Neural crest cell (in vitro differentiated cells): ENCODE data around the gene ERCC3. TPM values are rescaled to one million over a fixed set of nuclear protein-coding genes. Genes with fewer than 3 reads are reported as not detected.
"Not testable (repeated sequence)": the region's sequence is repeated elsewhere in the genome, so short reads cannot be mapped to it uniquely, and the experiment has no call there.

ENCODE experiments used
- DNase-seq: peaks from one replicate; pipeline ENCODE4 v3.0.0; 2021; ENCODE audit warnings: low read depth, mixed read lengths, low spot score
- H3K27ac Mint-ChIP-seq: one replicate; pipeline ENCODE4 v1.8.0; 2021; ENCODE audit warnings: mild to moderate bottlenecking, mixed read lengths; ENCODE audit not compliant: unreplicated experiment
- H3K27me3 Mint-ChIP-seq: 2 replicates; pipeline ENCODE4 v1.8.0; 2021; ENCODE audit warnings: low read depth, mild to moderate bottlenecking, mixed read lengths
- H3K36me3 Mint-ChIP-seq: 2 replicates; pipeline ENCODE4 v1.8.0; 2021; ENCODE audit warnings: low read depth, mild to moderate bottlenecking, mixed read lengths
- H3K4me1 Mint-ChIP-seq: 2 replicates; pipeline ENCODE4 v1.8.0; 2021; ENCODE audit warnings: mixed read lengths
- H3K4me3 Mint-ChIP-seq: one replicate; pipeline ENCODE4 v1.8.0; 2021; ENCODE audit warnings: mild to moderate bottlenecking, mixed read lengths
- H3K9me3 Mint-ChIP-seq: 2 replicates; pipeline ENCODE4 v1.8.0; 2021; ENCODE audit warnings: mixed read lengths
- total RNA-seq: library from RNA; stranded (reverse); gene quantifications from 2 replicates; pipeline ENCODE4 v1.2.1, GENCODE V29; 2021
- TF ChIP-seq, protein P1 (sequence below): fragments of 200-600 bp; sonication (generic); conservative IDR thresholded peaks from 2 replicates; pipeline ENCODE4 v1.5.0; 2021; ENCODE audit warnings: antibody characterized with exemption, mild to moderate bottlenecking

The ERCC3 gene
- total RNA-seq, 1 donor from 2014 or later: 67.4 TPM

DNA sequence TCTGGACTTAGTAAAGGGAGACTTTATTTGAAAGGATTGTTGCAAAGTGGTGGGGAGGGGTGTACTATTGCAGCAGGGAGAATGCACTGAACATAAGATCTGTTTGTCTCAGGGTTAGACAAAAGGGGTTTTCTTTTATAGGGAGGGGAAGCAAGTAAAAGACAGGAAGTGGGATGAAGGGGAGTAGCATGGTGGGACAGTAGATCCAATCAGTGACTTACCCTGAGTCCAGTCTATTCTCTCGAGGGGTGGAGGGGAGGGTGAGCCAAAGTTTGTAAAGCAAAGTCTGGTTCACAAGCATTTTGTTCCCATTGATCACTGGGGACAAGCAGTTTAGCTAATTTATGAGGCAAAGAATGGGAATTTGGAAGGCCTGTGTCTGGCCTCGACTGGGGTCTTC is 38.8 kb downstream of the ERCC3 start:
- Mint-ChIP-seq H3K36me3 (peaks cover 37% of the 10 kb centered on the region), H3K9me3 (no peaks in the 10 kb centered on the region), H3K27me3 (no peaks in the 10 kb centered on the region), H3K4me3 (peak overlapping the region; percentile 69), H3K27ac (peak overlapping the region; percentile 96), H3K4me1 (peaks cover 31% of the 10 kb centered on the region)
- DNase-seq: peak; percentile 14
- TF ChIP-seq, protein P1, sequence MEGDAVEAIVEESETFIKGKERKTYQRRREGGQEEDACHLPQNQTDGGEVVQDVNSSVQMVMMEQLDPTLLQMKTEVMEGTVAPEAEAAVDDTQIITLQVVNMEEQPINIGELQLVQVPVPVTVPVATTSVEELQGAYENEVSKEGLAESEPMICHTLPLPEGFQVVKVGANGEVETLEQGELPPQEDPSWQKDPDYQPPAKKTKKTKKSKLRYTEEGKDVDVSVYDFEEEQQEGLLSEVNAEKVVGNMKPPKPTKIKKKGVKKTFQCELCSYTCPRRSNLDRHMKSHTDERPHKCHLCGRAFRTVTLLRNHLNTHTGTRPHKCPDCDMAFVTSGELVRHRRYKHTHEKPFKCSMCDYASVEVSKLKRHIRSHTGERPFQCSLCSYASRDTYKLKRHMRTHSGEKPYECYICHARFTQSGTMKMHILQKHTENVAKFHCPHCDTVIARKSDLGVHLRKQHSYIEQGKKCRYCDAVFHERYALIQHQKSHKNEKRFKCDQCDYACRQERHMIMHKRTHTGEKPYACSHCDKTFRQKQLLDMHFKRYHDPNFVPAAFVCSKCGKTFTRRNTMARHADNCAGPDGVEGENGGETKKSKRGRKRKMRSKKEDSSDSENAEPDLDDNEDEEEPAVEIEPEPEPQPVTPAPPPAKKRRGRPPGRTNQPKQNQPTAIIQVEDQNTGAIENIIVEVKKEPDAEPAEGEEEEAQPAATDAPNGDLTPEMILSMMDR: no peak

DNA sequence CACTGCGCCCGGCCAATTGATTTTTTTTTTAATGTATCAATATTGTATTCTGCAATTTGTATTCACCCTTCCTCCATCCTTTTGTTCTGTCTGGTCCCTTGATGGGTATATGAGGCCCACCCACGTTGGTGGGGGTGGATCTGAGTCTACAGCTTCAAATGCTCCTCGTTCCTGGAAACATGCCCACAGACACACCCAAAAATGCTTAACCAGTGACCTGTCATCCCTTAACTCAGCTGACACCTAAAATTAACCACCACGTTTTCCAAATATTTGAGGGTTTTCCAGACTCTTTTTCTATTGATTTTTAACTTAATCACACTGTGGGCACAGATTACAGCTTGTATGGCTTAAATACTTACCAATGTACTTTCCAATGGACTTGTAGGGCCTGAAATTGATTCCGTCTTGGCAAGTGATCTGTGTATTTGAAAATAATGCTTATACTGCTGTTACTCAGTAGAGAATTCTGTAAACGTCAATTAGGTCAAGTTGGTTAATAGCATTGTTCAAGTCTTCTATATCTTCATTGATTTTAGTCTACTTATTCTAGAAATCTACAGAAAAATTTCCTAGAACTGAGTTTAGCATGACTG is 39.5 kb downstream of the ERCC3 start:
- Mint-ChIP-seq H3K4me3 (no peak overlapping the region), H3K27ac (no peak overlapping the region), H3K9me3 (no peaks in the 10 kb centered on the region), H3K27me3 (no peaks in the 10 kb centered on the region), H3K4me1 (peaks cover 36% of the 10 kb centered on the region), H3K36me3 (peaks cover 32% of the 10 kb centered on the region)
- TF ChIP-seq, protein P1: no peak
- DNase-seq: no peak

DNA sequence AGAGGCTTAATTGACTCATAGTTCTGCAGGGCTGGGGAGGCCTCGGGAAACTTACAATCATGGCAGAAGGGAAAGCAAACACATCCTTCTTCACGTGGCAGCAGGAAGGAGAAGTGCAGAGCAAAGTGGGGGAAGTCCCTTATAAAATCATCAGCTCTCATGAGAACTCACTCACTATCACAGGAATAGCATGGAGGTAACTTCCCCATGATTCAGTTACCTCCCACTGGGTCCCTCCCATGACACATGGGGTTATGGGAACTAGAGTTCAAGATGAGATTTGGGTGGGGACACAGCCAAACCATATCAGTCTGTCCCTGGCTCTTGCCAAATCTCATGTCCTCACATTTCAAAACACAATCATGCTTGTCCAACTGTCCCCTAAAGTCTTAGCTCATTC is 52.8 kb downstream of the ERCC3 start:
- peaks cover 25% of the 10 kb centered on the region for H3K36me3 Mint-ChIP-seq
- H3K4me3 Mint-ChIP-seq, H3K4me1 Mint-ChIP-seq, H3K27ac Mint-ChIP-seq, H3K27me3 Mint-ChIP-seq, DNase-seq: not testable (repeated sequence)
- H3K9me3 Mint-ChIP-seq: peaks cover 12% of the 10 kb centered on the region

DNA sequence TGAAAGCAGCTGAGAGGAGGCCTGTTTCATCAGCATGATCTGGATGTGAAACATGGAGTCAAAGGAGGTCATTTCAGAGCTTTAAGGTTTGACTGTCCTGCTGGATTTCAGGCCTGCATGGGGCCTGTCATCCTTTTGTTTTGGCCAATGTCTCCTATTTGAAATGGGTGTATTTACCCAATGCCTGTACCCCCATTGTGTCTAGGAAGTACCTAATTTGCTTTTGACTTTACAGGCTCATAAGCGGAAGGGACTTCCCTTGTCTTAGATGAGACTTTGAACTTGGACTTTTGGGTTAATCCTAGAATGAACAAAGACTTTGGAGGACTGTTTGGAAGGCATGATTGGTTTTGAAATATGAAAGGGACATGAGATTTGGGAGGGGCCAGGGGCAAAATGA is 54.5 kb downstream of the ERCC3 start:
- TF ChIP-seq, protein P1: no peak
- Mint-ChIP-seq H3K27me3 (no peaks in the 10 kb centered on the region), H3K9me3 (peaks cover 12% of the 10 kb centered on the region), H3K27ac (no peak overlapping the region), H3K4me3 (no peak overlapping the region), H3K36me3 (peaks cover 22% of the 10 kb centered on the region), H3K4me1 (peaks cover 11% of the 10 kb centered on the region)
- no peak for DNase-seq

DNA sequence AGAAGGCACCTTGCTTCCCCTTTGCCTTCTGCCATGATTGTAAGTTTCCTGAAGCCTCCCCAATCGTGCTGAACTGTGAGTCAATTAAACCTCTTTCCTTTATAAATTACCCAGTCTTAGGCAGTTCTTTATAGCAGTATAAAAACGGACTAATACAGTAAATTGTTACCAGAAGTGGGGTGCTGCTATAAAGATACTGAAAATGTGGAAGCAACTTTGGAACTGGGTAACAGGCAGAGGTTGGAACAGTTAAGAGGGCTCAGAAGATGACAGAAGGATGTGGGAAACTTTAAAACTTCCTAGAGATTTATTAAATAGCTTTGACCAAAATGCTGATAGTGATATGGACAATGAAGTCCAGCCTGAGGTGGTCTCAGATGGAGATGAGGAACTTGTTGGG is 56.2 kb downstream of the ERCC3 start:
- Mint-ChIP-seq H3K9me3 (peaks cover 12% of the 10 kb centered on the region), H3K36me3 (peaks cover 22% of the 10 kb centered on the region), H3K4me1 (peaks cover 11% of the 10 kb centered on the region)
- DNase-seq, H3K27ac Mint-ChIP-seq, H3K27me3 Mint-ChIP-seq, H3K4me3 Mint-ChIP-seq: not testable (repeated sequence)

DNA sequence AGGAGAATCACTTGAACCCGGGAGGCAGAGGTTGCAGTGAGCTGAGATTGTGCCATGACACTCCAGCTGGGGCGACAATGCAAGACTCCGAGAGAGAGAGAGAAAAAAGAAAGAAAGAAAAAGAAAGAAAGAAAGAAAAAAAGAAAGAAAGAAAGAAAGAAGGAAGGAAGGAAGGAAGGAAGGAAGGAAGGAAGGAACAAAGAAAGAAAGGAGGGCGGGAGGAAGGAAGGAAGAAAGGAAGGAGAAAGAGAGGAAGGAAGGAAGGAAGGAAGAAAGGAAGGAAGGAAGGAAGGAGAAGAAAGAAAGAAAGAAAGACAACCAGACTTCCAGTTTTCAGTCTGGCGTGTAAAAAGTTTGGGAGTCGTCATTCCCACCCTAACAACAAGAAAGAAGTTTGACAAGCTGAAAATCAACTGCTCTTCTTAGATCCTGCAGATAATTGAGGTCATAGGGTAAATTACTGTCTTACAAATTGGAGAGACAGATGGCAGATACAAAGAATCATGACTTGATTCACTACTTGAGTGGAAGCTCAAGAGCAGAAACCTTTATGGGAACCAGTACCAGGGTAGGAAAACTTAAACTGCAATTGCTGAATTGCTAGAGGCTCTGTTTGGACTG is 58.8 kb downstream of the ERCC3 start:
- DNase-seq: no peak
- TF ChIP-seq, protein P1: no peak
- H3K27ac Mint-ChIP-seq: no peak overlapping the region
- H3K4me3 Mint-ChIP-seq: no peak overlapping the region
- no peaks in the 10 kb centered on the region for H3K27me3 Mint-ChIP-seq
- H3K4me1 Mint-ChIP-seq: peaks cover 11% of the 10 kb centered on the region
- H3K9me3 Mint-ChIP-seq: peaks cover 6% of the 10 kb centered on the region
- peaks cover 16% of the 10 kb centered on the region for H3K36me3 Mint-ChIP-seq
